Ovary (tissue), 9 donors: ENCODE data around the gene PRM1. TPM values are rescaled to one million over a fixed set of nuclear protein-coding genes. Genes with fewer than 3 reads are reported as not detected.

Experiments used
- DNase-seq, 5 donors: peaks; one replicate each; pipeline ENCODE4 v3.0.0-alpha.2; 2019 to 2020
- H3K27ac ChIP-seq, 2 donors: fragments of 200-600 bp; one replicate each; pipeline versions ENCODE4 v1.5.1 to v1.8.0; 2019 to 2022
- H3K27me3 ChIP-seq: fragments of 200-600 bp; one replicate; pipeline ENCODE4 v1.8.0; 2022
- H3K36me3 ChIP-seq: fragments of 200-600 bp; sonication (generic); one replicate; pipeline ENCODE4 v1.5.1; 2019
- H3K4me1 ChIP-seq: one replicate; pipeline ENCODE4 v1.8.1; 2013; ENCODE audit warnings: mild to moderate bottlenecking, moderate library complexity; ENCODE audit not compliant: insufficient read depth
- H3K4me3 ChIP-seq: fragments of 200-600 bp; sonication (generic); one replicate; pipeline ENCODE4 v1.5.1; 2017
- H3K9me3 ChIP-seq, 2 donors: fragments of 200-600 bp in 1 of 2; sonication (generic) in 1 of 2; one replicate each; pipeline versions ENCODE4 v1.5.1 to v1.8.1; 2013 to 2019; ENCODE audit warnings: mild to moderate bottlenecking in 1 of 2, moderate library complexity in 1 of 2
- CTCF ChIP-seq, 3 donors: fragments of 450-650 bp in 2 of 3; fragments of 200-600 bp in 1 of 3; IDR thresholded peaks; one replicate each; pipeline versions ENCODE4 v1.5.1 to v1.8.0; 2016 to 2022; ENCODE audit warnings: antibody characterized with exemption in 3 of 3, mild to moderate bottlenecking in 1 of 3
- EP300 ChIP-seq: sonication (generic); formaldehyde crosslinking; IDR thresholded peaks from one replicate; pipeline ENCODE4 v1.6.1; 2017; ENCODE audit warnings: antibody characterized with exemption
- POLR2A ChIP-seq: fragments of 450-650 bp; IDR thresholded peaks from one replicate; pipeline ENCODE4 v1.6.1; 2017; ENCODE audit warnings: antibody characterized with exemption, mild to moderate bottlenecking, moderate library complexity
- WGBS, 3 donors: extraction: QIAGEN DNeasy Blood & Tissue Kit in 1 of 3; methylation state at CpG; one replicate each; pipeline versions ENCODE4 v1.1.5 to v1.1.7; 2013 to 2017; 5-methylcytosine and 5-hydroxymethylcytosine counted together
- intact Hi-C, 4 donors: fragments of 100-400 bp; cut with DNase I; formaldehyde crosslinking; loops; one replicate each; pipeline versions ENCODE4 v1.11.0 to v1.15.1; 2022 to 2023
- polyA plus RNA-seq, 2 donors: library from polyadenylated mRNA; stranded (reverse); fragments of 200-250 nt in 1 of 2; fragments of 350-450 nt in 1 of 2; fragmentation: Illumina TruSeq in 1 of 2; extraction: RNeasy Lipid Tissue Mini Kit (QIAGEN cat#74804) in 1 of 2; gene quantifications; one replicate each; pipeline ENCODE4 v1.2.3, GENCODE V29; 2013 to 2014
- total RNA-seq, 7 donors: library from RNA; depleted of rRNA in 2 of 7; stranded (reverse); fragments of >200 nt in 2 of 7; fragmentation: NEBNext Ultra II Directional in 3 of 7; extraction: Animal tissue kit (Norgen Biotek cat#: 25700) in 3 of 7; gene quantifications; one replicate each; pipeline versions ENCODE4 v1.1.0 to v1.2.4, GENCODE V29; 2016 to 2023
- donor health status: DM: no; HTN: no; CAD: no; lungs with moderate emphysema.
- donor health status: DM: no; HTN: no; CAD: no.
- donor health status: Bipolar disorder and iron deficiency.
- donor health status: DM: yes; HTN: yes; CAD: no.
- donor health status: DM: no; HTN: no; CAD: no.
- donor health status: DM: yes; HTN: yes; CAD: no.

Gene PRM1
- total and polyA plus RNA-seq, 9 donors: not detected

DNA sequence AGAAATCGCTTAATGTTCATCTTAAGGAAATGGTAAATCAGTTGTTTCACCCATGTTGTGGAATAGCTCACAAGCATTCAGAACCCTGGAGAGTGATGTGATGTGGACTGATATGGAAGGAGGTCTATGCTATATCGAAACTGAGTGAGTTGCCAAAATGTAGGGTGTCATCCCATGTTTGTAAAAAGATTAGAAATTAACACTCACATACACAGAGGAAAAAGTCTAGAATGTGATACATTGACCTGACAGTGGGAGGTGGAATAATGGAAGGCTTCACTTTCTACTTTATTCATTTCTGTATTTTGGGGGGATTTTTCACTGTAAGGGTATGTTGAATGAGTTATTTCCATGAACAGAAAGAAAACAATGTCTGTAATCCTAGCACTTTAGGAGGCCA lies 4.7 kb upstream of the PRM1 start:
- H3K4me3 ChIP-seq: no peak overlapping the region
- 73 to 79% (median 74%) methylated on average over 2 of the region's 2 CpGs for WGBS, 3 donors
- no peaks in the 10 kb centered on the region for H3K27me3 ChIP-seq
- H3K9me3 ChIP-seq: no peaks in the 10 kb centered on the region
- DNase-seq: no peak
- H3K27ac ChIP-seq: no peak overlapping the region
- no peak for TF ChIP-seq CTCF (IDR thresholded peaks at IDR 0.05)
- TF ChIP-seq EP300: no peak
- no peak for TF ChIP-seq POLR2A
- no peaks in the 10 kb centered on the region for H3K4me1 ChIP-seq
- H3K36me3 ChIP-seq: no peaks in the 10 kb centered on the region
- intact Hi-C loops: no loop called here

GRCh38 chr16:11283820-11284248 lies 2.7 kb upstream of the PRM1 start:
- Histone ChIP-seq H3K9me3 (no peaks in the 10 kb centered on the region), H3K27ac (no peak overlapping the region), H3K36me3 (no peaks in the 10 kb centered on the region), H3K27me3 (no peaks in the 10 kb centered on the region), H3K4me1 (no peaks in the 10 kb centered on the region), H3K4me3 (no peak overlapping the region)
- TF ChIP-seq CTCF (IDR thresholded peaks at IDR 0.05) (no peak), POLR2A (no peak)
- WGBS, 3 donors: 54 to 60% (median 58%) methylated on average over 4 of the region's 4 CpGs
- DNase-seq: no peak
- intact Hi-C loops: no loop called here

DNA sequence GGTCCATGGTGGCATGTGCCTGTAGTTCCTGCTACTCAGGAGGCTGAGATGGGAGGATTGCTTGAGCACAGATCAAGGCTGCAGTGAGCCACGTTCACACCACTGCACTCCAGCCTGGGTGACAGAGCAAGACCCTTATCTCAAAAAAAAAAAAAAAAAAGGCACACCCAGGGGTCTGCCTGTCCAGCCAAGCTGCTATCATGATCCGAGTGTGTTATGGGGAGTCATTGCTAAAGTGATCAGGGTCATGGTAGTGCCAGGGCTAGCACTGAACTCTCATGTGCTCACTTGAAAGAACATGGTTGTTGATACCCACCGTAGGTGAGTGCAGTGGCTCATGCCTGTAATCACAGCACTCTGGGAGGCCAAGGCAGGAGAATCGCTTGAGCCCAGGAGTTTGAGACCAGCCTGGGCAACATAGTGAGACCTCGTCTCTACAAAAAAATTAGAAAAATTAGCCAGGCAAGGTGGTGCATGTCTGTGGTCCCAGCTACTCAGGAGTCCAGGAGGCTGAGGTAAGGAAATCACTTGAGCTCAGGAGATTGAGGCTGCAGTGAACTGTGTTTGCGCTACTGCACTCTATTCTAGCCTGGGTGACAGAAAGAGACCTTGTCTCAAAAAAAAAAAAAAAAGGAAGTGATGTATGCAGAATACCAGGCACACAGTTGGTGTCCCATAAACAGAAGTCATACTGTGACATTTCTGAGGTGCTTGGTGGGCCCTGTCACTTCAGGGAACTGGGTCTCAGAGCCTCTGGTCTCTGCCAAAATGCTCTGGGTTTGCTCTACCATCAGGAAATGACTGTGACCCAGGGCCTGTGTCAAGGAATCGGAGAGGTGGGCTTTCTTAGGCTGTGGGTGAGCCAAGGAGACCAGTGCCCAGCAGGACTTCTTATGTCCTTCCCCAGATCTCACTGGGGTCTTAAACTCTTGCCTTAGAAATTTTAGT lies 2.2 kb downstream of the PRM1 start:
- DNase-seq: no peak
- no peaks in the 10 kb centered on the region for H3K9me3 ChIP-seq
- no peak overlapping the region for H3K27ac ChIP-seq
- TF ChIP-seq CTCF (IDR thresholded peaks at IDR 0.05) (no peak), EP300 (no peak), POLR2A (no peak)
- no peaks in the 10 kb centered on the region for H3K27me3 ChIP-seq
- no peaks in the 10 kb centered on the region for H3K4me1 ChIP-seq
- intact Hi-C loops: no loop called here
- no peaks in the 10 kb centered on the region for H3K36me3 ChIP-seq
- 87 to 92% (median 90%) methylated on average over 7 of the region's 7 CpGs for WGBS, 3 donors
- no peak overlapping the region for H3K4me3 ChIP-seq

- Histone ChIP-seq H3K27me3 (no peaks in the 10 kb centered on the region), H3K4me3 (no peak overlapping the region), H3K36me3 (no peaks in the 10 kb centered on the region), H3K27ac (no peak overlapping the region), H3K4me1 (no peaks in the 10 kb centered on the region), H3K9me3 (no peaks in the 10 kb centered on the region)
- 82 to 93% (median 92%) methylated on average over 12 of the region's 12 CpGs for WGBS, 3 donors
- intact Hi-C loops: no loop called here
- DNase-seq: no peak
- TF ChIP-seq CTCF (IDR thresholded peaks at IDR 0.05) (no peak), POLR2A (no peak), EP300 (no peak)
Observed at GRCh38 chr16:11277607-11278337, 3.4 kb downstream of the PRM1 start.
